Mesendoderm (in vitro differentiated cells): ENCODE data around the gene LDLRAD4.

Experiments
- DNase-seq: peaks from one replicate; pipeline ENCODE4 v3.0.0; 2013
- H2AK5ac ChIP-seq: 2 replicates; pipeline ENCODE4 v1.6.1; 2013; ENCODE audit warnings: low read length, inconsistent platforms
- H2BK120ac ChIP-seq: 2 replicates; pipeline ENCODE4 v1.6.1; 2013; ENCODE audit warnings: low read depth, mild to moderate bottlenecking, low read length, moderate library complexity, mixed read lengths
- H2BK15ac ChIP-seq: replicated peaks from 2 replicates; pipeline ENCODE4 v1.6.1; 2013; ENCODE audit warnings: low read depth, mild to moderate bottlenecking, moderate library complexity
- H2BK5ac ChIP-seq: 2 replicates; pipeline ENCODE4 v1.6.1; 2013; ENCODE audit warnings: low read length, inconsistent platforms
- H3K18ac ChIP-seq: 2 replicates; pipeline ENCODE4 v1.6.1; 2013; ENCODE audit warnings: mild to moderate bottlenecking, low read length, mixed read lengths
- H3K23ac ChIP-seq: one replicate; pipeline ENCODE4 v1.6.1; 2013; ENCODE audit warnings: low read length
- H3K27ac ChIP-seq: 2 replicates; pipeline ENCODE4 v1.5.1; 2013; ENCODE audit warnings: low read depth, mild to moderate bottlenecking, inconsistent platforms, low read length, moderate library complexity
- H3K27me3 ChIP-seq: 2 replicates; pipeline ENCODE4 v1.6.1; 2013; ENCODE audit warnings: low read length, control low read depth, mild to moderate bottlenecking, inconsistent platforms; ENCODE audit not compliant: insufficient read depth, poor library complexity
- H3K36me3 ChIP-seq: 2 replicates; pipeline ENCODE4 v1.6.1; 2013; ENCODE audit warnings: low read length, inconsistent platforms; ENCODE audit not compliant: control insufficient read depth, insufficient read depth
- H3K4ac ChIP-seq: one replicate; pipeline ENCODE4 v1.6.1; 2013; ENCODE audit warnings: low read depth, mild to moderate bottlenecking, low read length, moderate library complexity
- H3K4me1 ChIP-seq: 2 replicates; pipeline ENCODE4 v1.6.1; 2013; ENCODE audit warnings: low read depth, low read length, inconsistent platforms; ENCODE audit not compliant: control insufficient read depth
- H3K4me2 ChIP-seq: 2 replicates; pipeline ENCODE4 v1.6.1; 2013; ENCODE audit warnings: low read length
- H3K4me3 ChIP-seq: 2 replicates; pipeline ENCODE4 v1.5.1; 2013; ENCODE audit warnings: mild to moderate bottlenecking, low read length
- H3K56ac ChIP-seq: one replicate; pipeline ENCODE4 v1.6.1; 2013; ENCODE audit warnings: low read length
- H3K79me1 ChIP-seq: 2 replicates; pipeline ENCODE4 v1.6.1; 2013; ENCODE audit warnings: low read length, inconsistent platforms
- H3K79me2 ChIP-seq: 2 replicates; pipeline ENCODE4 v1.6.1; 2013; ENCODE audit warnings: mild to moderate bottlenecking, low read length; ENCODE audit not compliant: control insufficient read depth, insufficient read depth
- H3K9ac ChIP-seq: 2 replicates; pipeline ENCODE4 v1.6.1; 2013; ENCODE audit warnings: low read length, inconsistent platforms
- H4K5ac ChIP-seq: one replicate; pipeline ENCODE4 v1.6.1; 2013; ENCODE audit warnings: low read length
- H4K8ac ChIP-seq: one replicate; pipeline ENCODE4 v1.6.1; 2013; ENCODE audit warnings: low read depth, mild to moderate bottlenecking, control low read depth, low read length, moderate library complexity
- WGBS: extraction: QIAGEN DNeasy Blood & Tissue Kit; methylation state at CpG from one replicate; pipeline ENCODE4 v1.1.7; 2013; ENCODE audit warnings: low lambda C conversion rate, missing lambda C conversion rate; ENCODE audit not compliant: insufficient coverage; ENCODE audit errors: extremely low coverage; 5-methylcytosine and 5-hydroxymethylcytosine counted together

LDLRAD4 gene

GRCh38 chr18:13587477-13587876, 368.9 kb downstream of the LDLRAD4 start:
- Histone ChIP-seq H3K36me3 (no peaks in the 10 kb centered on the region), H3K4ac (no peak overlapping the region), H3K4me2 (no peak overlapping the region), H4K8ac (no peak overlapping the region), H3K4me3 (no peak overlapping the region), H3K4me1 (no peaks in the 10 kb centered on the region), H2AK5ac (no peak overlapping the region), H3K56ac (no peak overlapping the region), H3K79me2 (no peaks in the 10 kb centered on the region), H2BK120ac (no peak overlapping the region), H2BK15ac (no peak overlapping the region), H3K9ac (no peak overlapping the region), H3K23ac (no peak overlapping the region), H3K18ac (no peak overlapping the region), H3K79me1 (no peaks in the 10 kb centered on the region), H3K27ac (no peak overlapping the region), H4K5ac (no peak overlapping the region), H2BK5ac (no peak overlapping the region), H3K27me3 (no peaks in the 10 kb centered on the region)
- DNase-seq = no peak
- WGBS = no CpG with 5 or more reads among the region's 3 CpGs

- Histone ChIP-seq H3K79me1 (no peaks in the 10 kb centered on the region), H3K4me3 (no peak overlapping the region), H3K4me1 (no peaks in the 10 kb centered on the region), H3K18ac (no peak overlapping the region), H3K9ac (no peak overlapping the region), H3K4ac (no peak overlapping the region), H3K23ac (no peak overlapping the region), H2BK15ac (no peak overlapping the region), H3K27me3 (no peaks in the 10 kb centered on the region), H2BK5ac (no peak overlapping the region), H3K56ac (no peak overlapping the region), H3K79me2 (no peaks in the 10 kb centered on the region), H3K4me2 (no peak overlapping the region), H2AK5ac (no peak overlapping the region), H4K5ac (no peak overlapping the region), H4K8ac (no peak overlapping the region), H3K36me3 (no peaks in the 10 kb centered on the region), H2BK120ac (no peak overlapping the region), H3K27ac (no peak overlapping the region)
- WGBS = no CpG with 5 or more reads among the region's 3 CpGs
- no peak for DNase-seq
These were observed 369.4 kb downstream of the LDLRAD4 start for GRCh38 chr18:13587937-13588336.

GRCh38 chr18:13589316-13589715, 370.8 kb downstream of the LDLRAD4 start:
- Histone ChIP-seq H3K79me2 (no peaks in the 10 kb centered on the region), H3K4me2 (no peak overlapping the region), H3K79me1 (no peaks in the 10 kb centered on the region), H2AK5ac (no peak overlapping the region), H3K36me3 (no peaks in the 10 kb centered on the region), H3K18ac (no peak overlapping the region), H3K9ac (no peak overlapping the region), H2BK120ac (no peak overlapping the region), H2BK5ac (no peak overlapping the region), H3K27me3 (no peaks in the 10 kb centered on the region), H3K27ac (no peak overlapping the region), H2BK15ac (no peak overlapping the region), H3K56ac (no peak overlapping the region), H3K23ac (no peak overlapping the region), H3K4me3 (no peak overlapping the region), H3K4ac (no peak overlapping the region), H3K4me1 (no peaks in the 10 kb centered on the region), H4K8ac (no peak overlapping the region), H4K5ac (no peak overlapping the region)
- no CpG with 5 or more reads among the region's 4 CpGs for WGBS
- DNase-seq = no peak

GRCh38 chr18:13589943-13590342, 371.4 kb downstream of the LDLRAD4 start:
- WGBS = 100% methylated on average over 6 of the region's 9 CpGs
- no peak overlapping the region for H3K27ac ChIP-seq

GRCh38 chr18:13592246-13592645, 373.7 kb downstream of the LDLRAD4 start:
- H3K36me3 ChIP-seq = no peaks in the 10 kb centered on the region
- no peaks in the 10 kb centered on the region for H3K4me1 ChIP-seq
- no peak overlapping the region for H2BK15ac ChIP-seq
- DNase-seq = no peak
- H3K9ac ChIP-seq = no peak overlapping the region
- H4K8ac ChIP-seq = no peak overlapping the region
- no peak overlapping the region for H3K56ac ChIP-seq
- WGBS = no CpG with 5 or more reads among the region's 3 CpGs
- no peak overlapping the region for H3K4me3 ChIP-seq
- H2BK120ac ChIP-seq = no peak overlapping the region
- H4K5ac ChIP-seq = no peak overlapping the region
- no peaks in the 10 kb centered on the region for H3K27me3 ChIP-seq
- no peaks in the 10 kb centered on the region for H3K79me1 ChIP-seq
- H3K27ac ChIP-seq = no peak overlapping the region
- H3K18ac ChIP-seq = no peak overlapping the region
- H3K23ac ChIP-seq = no peak overlapping the region
- H3K79me2 ChIP-seq = no peaks in the 10 kb centered on the region
- H2AK5ac ChIP-seq = no peak overlapping the region
- H3K4ac ChIP-seq = no peak overlapping the region
- no peak overlapping the region for H2BK5ac ChIP-seq
- H3K4me2 ChIP-seq = no peak overlapping the region

More at GRCh38 chr18:13589943-13590342, 371.4 kb downstream of the LDLRAD4 start:
- H3K79me2 ChIP-seq = no peaks in the 10 kb centered on the region
- no peak overlapping the region for H3K23ac ChIP-seq
- H3K18ac ChIP-seq = no peak overlapping the region
- H3K9ac ChIP-seq = no peak overlapping the region
- H4K5ac ChIP-seq = no peak overlapping the region
- no peak overlapping the region for H2BK120ac ChIP-seq
- no peak overlapping the region for H3K56ac ChIP-seq
- no peak overlapping the region for H4K8ac ChIP-seq
- DNase-seq = no peak
- H3K4ac ChIP-seq = no peak overlapping the region
- H3K4me1 ChIP-seq = no peaks in the 10 kb centered on the region
- no peaks in the 10 kb centered on the region for H3K27me3 ChIP-seq
- H3K36me3 ChIP-seq = no peaks in the 10 kb centered on the region
- H3K4me3 ChIP-seq = no peak overlapping the region
- no peak overlapping the region for H2BK15ac ChIP-seq
- H2AK5ac ChIP-seq = no peak overlapping the region
- no peak overlapping the region for H2BK5ac ChIP-seq
- no peak overlapping the region for H3K4me2 ChIP-seq
- no peaks in the 10 kb centered on the region for H3K79me1 ChIP-seq

- Histone ChIP-seq H4K5ac (no peak overlapping the region), H3K79me2 (no peaks in the 10 kb centered on the region), H3K18ac (no peak overlapping the region), H3K79me1 (no peaks in the 10 kb centered on the region), H3K4me3 (no peak overlapping the region), H3K9ac (no peak overlapping the region), H4K8ac (no peak overlapping the region), H3K4ac (no peak overlapping the region), H3K56ac (no peak overlapping the region), H3K4me2 (no peak overlapping the region), H2BK120ac (no peak overlapping the region), H2AK5ac (no peak overlapping the region), H3K27ac (no peak overlapping the region), H3K23ac (no peak overlapping the region), H2BK15ac (no peak overlapping the region), H2BK5ac (no peak overlapping the region), H3K36me3 (no peaks in the 10 kb centered on the region), H3K4me1 (no peaks in the 10 kb centered on the region), H3K27me3 (no peaks in the 10 kb centered on the region)
- WGBS = no CpG with 5 or more reads among the region's 2 CpGs
- DNase-seq = no peak
These were observed 376.0 kb downstream of the LDLRAD4 start for GRCh38 chr18:13594551-13594950.
